Parathyroid adenoma (tissue), 2 donors: ENCODE results near the gene MPHOSPH9.
A peak's percentile ranks its signal among the peaks of the same experiment; 100 is the strongest.

Experiments
- H2AFZ ChIP-seq: fragments of 300-600 bp; sonication (generic); one replicate; pipeline ENCODE4 v1.7.0; 2017; ENCODE audit warnings: antibody characterized with exemption, mild to moderate bottlenecking
- H3K27ac ChIP-seq: fragments of 300-600 bp; sonication (generic); one replicate; pipeline ENCODE4 v1.7.0; 2017
- H3K27me3 ChIP-seq: fragments of 300-600 bp; sonication (generic); one replicate; pipeline ENCODE4 v1.7.0; 2017; ENCODE audit warnings: low read length; ENCODE audit not compliant: control insufficient read depth, insufficient read depth
- H3K36me3 ChIP-seq: fragments of 300-600 bp; sonication (generic); one replicate; pipeline ENCODE4 v1.7.0; 2017; ENCODE audit warnings: low read length; ENCODE audit not compliant: control insufficient read depth, insufficient read depth
- H3K4me1 ChIP-seq: fragments of 300-600 bp; sonication (generic); one replicate; pipeline ENCODE4 v1.7.0; 2017; ENCODE audit warnings: control low read depth
- H3K4me2 ChIP-seq: fragments of 300-600 bp; sonication (generic); one replicate; pipeline ENCODE4 v1.7.0; 2017; ENCODE audit warnings: low read length
- H3K4me3 ChIP-seq: fragments of 300-600 bp; sonication (generic); one replicate; pipeline ENCODE4 v1.7.0; 2017; ENCODE audit warnings: low read depth, low read length
- H3K79me2 ChIP-seq: fragments of 300-600 bp; sonication (generic); one replicate; pipeline ENCODE4 v1.7.0; 2017; ENCODE audit warnings: control low read depth
- H3K9ac ChIP-seq: fragments of 300-600 bp; sonication (generic); one replicate; pipeline ENCODE4 v1.7.0; 2017; ENCODE audit warnings: mild to moderate bottlenecking
- H3K9me3 ChIP-seq: fragments of 300-600 bp; sonication (generic); one replicate; pipeline ENCODE4 v1.7.0; 2017; ENCODE audit warnings: low read length; ENCODE audit not compliant: control insufficient read depth
- CTCF ChIP-seq: fragments of 300-600 bp; sonication (generic); IDR thresholded peaks from one replicate; pipeline ENCODE4 v1.7.0; 2017; ENCODE audit warnings: antibody characterized with exemption, mild to moderate bottlenecking
- donor health status: primary hyperparathyroidism.

The MPHOSPH9 gene

GRCh38 chr12:123150744-123151456 is 82.0 kb downstream of the MPHOSPH9 start, which contains the start of gene PITPNM2:
PITPNM2 (minus strand) TSS chr12:123151090; CDS start chr12:123034590, 116,500 bp downstream.
- Histone ChIP-seq H3K4me3 (peak within 1 kb of the TSS; percentile 69), H3K9ac (peak within 1 kb of the TSS; percentile 92), H3K27me3 (no peaks in the 10 kb centered on the region), H2AFZ (peak within 1 kb of the TSS; percentile 100), H3K36me3 (no peaks in the 10 kb centered on the region), H3K4me1 (peaks cover 3% of the 10 kb centered on the region), H3K79me2 (peaks cover 6% of the 10 kb centered on the region), H3K9me3 (no peaks in the 10 kb centered on the region), H3K27ac (peak within 1 kb of the TSS; percentile 90), H3K4me2 (peak within 1 kb of the TSS; percentile 98)
- TF ChIP-seq CTCF: no peak

GRCh38 chr12:123150275-123150743 is 82.6 kb downstream of the MPHOSPH9 start:
- Histone ChIP-seq H2AFZ (peak overlapping the region; percentile 58), H3K27ac (no peak overlapping the region), H3K27me3 (no peaks in the 10 kb centered on the region), H3K9me3 (no peaks in the 10 kb centered on the region), H3K9ac (peak overlapping the region; percentile 11), H3K4me3 (peak overlapping the region; percentile 69), H3K36me3 (no peaks in the 10 kb centered on the region), H3K79me2 (peaks cover 6% of the 10 kb centered on the region), H3K4me2 (peak overlapping the region; percentile 92), H3K4me1 (peaks cover 3% of the 10 kb centered on the region)
- no peak for TF ChIP-seq CTCF

GRCh38 chr12:123149501-123150274 is 83.3 kb downstream of the MPHOSPH9 start:
- no peaks in the 10 kb centered on the region for H3K36me3 ChIP-seq
- peak overlapping the region; percentile 69 for H3K4me3 ChIP-seq
- peak overlapping the region; percentile 6 for H3K27ac ChIP-seq
- H3K4me1 ChIP-seq: peaks cover 3% of the 10 kb centered on the region
- peak overlapping the region; percentile 11 for H3K9ac ChIP-seq
- H3K27me3 ChIP-seq: no peaks in the 10 kb centered on the region
- TF ChIP-seq CTCF: no peak
- no peaks in the 10 kb centered on the region for H3K9me3 ChIP-seq
- H3K79me2 ChIP-seq: peaks cover 11% of the 10 kb centered on the region
- H3K4me2 ChIP-seq: peak overlapping the region; percentile 92
- H2AFZ ChIP-seq: peak overlapping the region; percentile 58

- Histone ChIP-seq H3K4me3 (peak overlapping the region; percentile 69), H3K79me2 (peaks cover 11% of the 10 kb centered on the region), H3K9ac (no peak overlapping the region)
Observed at GRCh38 chr12:123149088-123149487, 83.9 kb downstream of the MPHOSPH9 start.

More at GRCh38 chr12:123149088-123149487, 83.9 kb downstream of the MPHOSPH9 start:
- H3K27ac ChIP-seq: peak overlapping the region; percentile 6
- H3K4me1 ChIP-seq: peaks cover 3% of the 10 kb centered on the region
- no peak for TF ChIP-seq CTCF
- peak overlapping the region; percentile 58 for H2AFZ ChIP-seq
- peak overlapping the region; percentile 92 for H3K4me2 ChIP-seq
- H3K27me3 ChIP-seq: no peaks in the 10 kb centered on the region
- H3K36me3 ChIP-seq: no peaks in the 10 kb centered on the region
- H3K9me3 ChIP-seq: no peaks in the 10 kb centered on the region
